Mesenchymal stem cell (in vitro differentiated cells and primary cell): ENCODE measurements around the gene FADS6.

Experiments used
- DNase-seq: peaks from one replicate; pipeline ENCODE4 v3.0.0-alpha.2; 2013
- H2AFZ ChIP-seq: one replicate; pipeline ENCODE4 v1.6.1; 2013; ENCODE audit warnings: low read depth, mild to moderate bottlenecking, control low read depth, inconsistent platforms, low read length, moderate library complexity
- H2AK5ac ChIP-seq: 2 replicates; pipeline ENCODE4 v1.6.1; 2013; ENCODE audit warnings: low read length, moderate library complexity, mild to moderate bottlenecking, inconsistent platforms; ENCODE audit not compliant: severe bottlenecking
- H2BK120ac ChIP-seq: one replicate; pipeline ENCODE4 v1.6.1; 2013; ENCODE audit warnings: low read depth, mild to moderate bottlenecking, inconsistent platforms, low read length, moderate library complexity
- H2BK12ac ChIP-seq, 2 experiments: one replicate each; pipeline ENCODE4 v1.6.1; 2013; ENCODE audit warnings: inconsistent platforms in 2 of 2, low read length in 2 of 2, mild to moderate bottlenecking in 2 of 2, moderate library complexity in 2 of 2, control low read depth in 1 of 2
- H2BK15ac ChIP-seq: one replicate; pipeline ENCODE4 v1.6.1; 2013; ENCODE audit warnings: mild to moderate bottlenecking, low read depth, inconsistent platforms; ENCODE audit not compliant: poor library complexity, severe bottlenecking
- H2BK5ac ChIP-seq: 2 replicates; pipeline ENCODE4 v1.6.1; 2013; ENCODE audit warnings: low read depth, mild to moderate bottlenecking, low read length, control low read depth, inconsistent platforms; ENCODE audit not compliant: poor library complexity, severe bottlenecking
- H3K14ac ChIP-seq, 2 experiments: one replicate each; pipeline ENCODE4 v1.6.1; 2013; ENCODE audit warnings: inconsistent platforms in 2 of 2, low read length in 2 of 2, control low read depth in 1 of 2, mild to moderate bottlenecking in 1 of 2, moderate library complexity in 1 of 2
- H3K18ac ChIP-seq, 2 experiments: one replicate each; pipeline ENCODE4 v1.6.1; 2013; ENCODE audit warnings: inconsistent platforms in 2 of 2, low read length in 2 of 2, control low read depth in 1 of 2, low read depth in 1 of 2, mild to moderate bottlenecking in 1 of 2
- H3K23ac ChIP-seq, 2 experiments: one replicate each; pipeline ENCODE4 v1.6.1; 2013; ENCODE audit warnings: inconsistent platforms in 2 of 2, low read length in 2 of 2, mild to moderate bottlenecking in 2 of 2, moderate library complexity in 2 of 2, control low read depth in 1 of 2
- H3K27ac ChIP-seq: 2 replicates; pipeline ENCODE4 v1.5.1; 2013; ENCODE audit warnings: mild to moderate bottlenecking, moderate library complexity, low read length, control low read depth, inconsistent platforms; ENCODE audit not compliant: poor library complexity, severe bottlenecking
- H3K27me3 ChIP-seq, 2 experiments: 2 replicates each; pipeline versions ENCODE4 v1.6.1 to v1.7.0; 2013; ENCODE audit warnings: low read length in 2 of 2, mild to moderate bottlenecking in 2 of 2, moderate library complexity in 2 of 2, control low read depth in 1 of 2, inconsistent platforms in 1 of 2; ENCODE audit not compliant: control insufficient read depth in 1 of 2, insufficient read depth in 1 of 2
- H3K36me3 ChIP-seq, 2 experiments: 2 replicates each; pipeline versions ENCODE4 v1.6.1 to v1.7.0; 2013; ENCODE audit warnings: low read length in 2 of 2, control low read depth in 1 of 2, inconsistent platforms in 1 of 2, low read depth in 1 of 2, mild to moderate bottlenecking in 1 of 2; ENCODE audit not compliant: insufficient read depth in 2 of 2, control insufficient read depth in 1 of 2
- H3K4ac ChIP-seq, 2 experiments: one replicate each; pipeline ENCODE4 v1.6.1; 2013; ENCODE audit warnings: inconsistent platforms in 2 of 2, low read length in 2 of 2, mild to moderate bottlenecking in 2 of 2, moderate library complexity in 2 of 2, control low read depth in 1 of 2, low read depth in 1 of 2
- H3K4me1 ChIP-seq: 2 replicates; pipeline ENCODE4 v1.6.1; 2013; ENCODE audit warnings: low read depth, low read length, control low read depth; ENCODE audit not compliant: control insufficient read depth, insufficient read depth
- H3K4me2 ChIP-seq: 2 replicates; pipeline ENCODE4 v1.6.1; 2013; ENCODE audit warnings: low read length, mild to moderate bottlenecking, inconsistent platforms; ENCODE audit not compliant: poor library complexity, severe bottlenecking
- H3K4me3 ChIP-seq, 2 experiments: 2 replicates each; pipeline versions ENCODE4 v1.5.1 to v1.7.0; 2013; ENCODE audit warnings: low read length in 2 of 2, mild to moderate bottlenecking in 2 of 2, control low read depth in 1 of 2, low read depth in 1 of 2; ENCODE audit not compliant: insufficient read depth in 1 of 2
- H3K79me1 ChIP-seq: replicated peaks from 2 replicates; pipeline ENCODE4 v1.6.1; 2013; ENCODE audit warnings: mild to moderate bottlenecking, control low read depth, low read length, inconsistent platforms; ENCODE audit not compliant: poor library complexity, severe bottlenecking
- H3K9ac ChIP-seq: 2 replicates; pipeline ENCODE4 v1.7.0; 2013; ENCODE audit warnings: mild to moderate bottlenecking, low read length, moderate library complexity
- H3K9me3 ChIP-seq: 2 replicates; pipeline ENCODE4 v1.7.0; 2013; ENCODE audit warnings: mild to moderate bottlenecking, low read length; ENCODE audit not compliant: control insufficient read depth
- H4K8ac ChIP-seq: one replicate; pipeline ENCODE4 v1.6.1; 2013; ENCODE audit warnings: inconsistent platforms, mild to moderate bottlenecking, low read length, moderate library complexity
- H4K91ac ChIP-seq: one replicate; pipeline ENCODE4 v1.6.1; 2013; ENCODE audit warnings: mild to moderate bottlenecking, low read length, inconsistent platforms
- WGBS: methylation state at CpG from one replicate; pipeline ENCODE4 v1.1.7; 2013; ENCODE audit warnings: mixed read lengths; 5-methylcytosine and 5-hydroxymethylcytosine counted together

FADS6 gene

DNA sequence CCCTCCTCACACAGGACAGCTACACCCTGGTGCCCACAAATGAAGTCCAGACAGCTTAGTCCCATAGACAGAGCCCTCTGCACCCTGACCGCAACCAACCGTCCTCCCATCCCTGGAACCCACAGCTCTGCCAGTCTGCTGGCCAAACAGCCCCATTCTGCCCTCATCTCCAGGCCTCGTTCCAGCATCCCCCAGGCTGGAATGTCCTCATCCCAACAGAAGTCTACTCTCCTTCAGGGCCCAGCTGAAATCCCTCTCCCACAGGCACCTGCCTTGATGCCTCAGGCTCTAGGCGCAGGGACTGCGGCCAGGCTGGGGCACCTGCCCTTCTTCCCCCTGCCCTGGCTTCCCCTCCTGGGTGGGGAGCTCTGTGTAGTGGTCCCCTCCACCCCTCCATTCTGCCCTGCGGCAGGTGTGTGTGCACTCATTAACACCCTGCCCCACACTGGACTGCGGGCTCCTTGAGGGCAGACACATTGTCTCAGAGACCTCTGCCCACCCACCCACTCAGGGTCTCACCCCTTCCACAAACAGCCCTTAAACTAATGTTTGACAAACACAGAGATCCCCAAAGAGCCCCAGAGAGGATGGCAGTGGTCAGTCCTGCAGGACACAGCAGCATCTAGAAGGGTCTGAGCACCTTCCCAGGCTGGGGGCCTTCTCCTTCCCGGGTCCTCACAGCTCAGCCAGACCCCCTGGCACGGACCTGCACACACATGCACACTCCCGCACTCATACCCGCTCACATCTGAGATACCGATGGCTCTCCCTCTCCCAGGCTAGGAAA is 34.6 kb downstream of the FADS6 start:
- Histone ChIP-seq H2AFZ (no peak overlapping the region), H3K27me3 (peaks cover 71 to 73% of the 10 kb centered on the region in 2 experiments), H4K8ac (no peak overlapping the region), H3K4me2 (no peak overlapping the region), H2BK5ac (no peak overlapping the region), H3K14ac (no peak overlapping the region), H3K4me3 (no peak overlapping the region), H3K4ac (no peak overlapping the region), H3K27ac (no peak overlapping the region), H3K4me1 (peaks cover 36% of the 10 kb centered on the region), H3K36me3 (peaks cover 11 to 16% of the 10 kb centered on the region in 2 experiments), H3K79me1 (no peaks in the 10 kb centered on the region), H2BK15ac (no peak overlapping the region), H3K23ac (no peak overlapping the region), H2AK5ac (no peak overlapping the region), H3K9ac (no peak overlapping the region), H4K91ac (no peak overlapping the region), H3K9me3 (no peaks in the 10 kb centered on the region), H3K18ac (no peak overlapping the region), H2BK120ac (no peak overlapping the region), H2BK12ac (no peak overlapping the region)
- no peak for DNase-seq
- 68% methylated on average over 12 of the region's 12 CpGs for WGBS

DNA sequence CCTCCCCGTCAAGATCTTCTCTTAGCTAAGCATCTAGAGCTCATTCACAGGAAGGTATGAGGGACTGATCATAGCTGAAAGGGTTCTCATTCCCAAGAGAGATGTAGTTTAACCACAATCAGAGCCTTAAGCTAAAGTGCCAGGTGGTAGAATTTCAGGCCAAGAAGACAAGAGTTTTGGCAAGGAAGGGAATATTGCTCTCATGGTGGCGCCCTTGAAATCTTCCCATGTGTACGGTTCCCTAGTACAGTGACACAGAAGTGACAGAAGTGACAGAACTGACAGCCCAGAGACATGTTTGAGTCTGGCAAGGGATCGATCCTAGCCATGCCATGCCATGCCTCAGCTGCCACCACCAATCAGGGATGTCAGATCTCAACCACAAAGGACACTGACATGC is 36.2 kb downstream of the FADS6 start:
- H2AFZ ChIP-seq = no peak overlapping the region
- no peak overlapping the region for H4K91ac ChIP-seq
- no peak overlapping the region for H4K8ac ChIP-seq
- peaks cover 85% of the 10 kb centered on the region in 2 experiments for H3K27me3 ChIP-seq
- no peak overlapping the region for H2AK5ac ChIP-seq
- 82% methylated on average over 3 of the region's 4 CpGs for WGBS
- no peaks in the 10 kb centered on the region for H3K79me1 ChIP-seq
- H3K23ac ChIP-seq = no peak overlapping the region
- no peaks in the 10 kb centered on the region for H3K9me3 ChIP-seq
- H2BK12ac ChIP-seq = no peak overlapping the region
- no peak for DNase-seq
- H3K4me2 ChIP-seq = no peak overlapping the region
- no peak overlapping the region for H2BK120ac ChIP-seq
- no peak overlapping the region for H3K9ac ChIP-seq
- no peak overlapping the region for H3K4ac ChIP-seq
- H2BK15ac ChIP-seq = no peak overlapping the region
- H3K4me1 ChIP-seq = peaks cover 34% of the 10 kb centered on the region
- H3K18ac ChIP-seq = no peak overlapping the region
- H3K36me3 ChIP-seq = no peaks in the 10 kb centered on the region
- no peak overlapping the region for H3K27ac ChIP-seq
- H3K14ac ChIP-seq = no peak overlapping the region
- H3K4me3 ChIP-seq = no peak overlapping the region
- no peak overlapping the region for H2BK5ac ChIP-seq

GRCh38 chr17:74856112-74856511 is 37.3 kb downstream of the FADS6 start:
- no peak overlapping the region for H2BK120ac ChIP-seq

DNA sequence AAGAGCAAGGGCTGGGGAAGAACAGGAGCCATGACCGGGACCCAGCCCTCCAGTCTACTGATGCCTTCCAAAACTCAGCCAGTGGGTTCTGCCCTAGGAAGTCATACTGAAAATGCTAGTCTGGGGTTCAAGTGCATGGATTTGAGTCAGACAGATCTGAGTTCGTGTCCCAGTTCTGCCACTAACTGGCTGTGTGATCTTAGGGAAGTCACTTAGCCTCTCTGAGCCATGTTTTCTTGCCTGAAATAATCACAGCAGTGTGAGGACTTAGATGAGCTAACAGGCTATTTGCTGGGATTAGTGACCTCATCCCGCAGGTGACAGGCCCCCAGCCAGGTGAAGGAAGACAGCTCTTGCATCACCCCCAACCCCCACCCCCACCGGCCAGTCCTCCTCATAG is 38.1 kb downstream of the FADS6 start:
- Histone ChIP-seq H3K4me3 (no peak overlapping the region), H4K8ac (no peak overlapping the region), H2AK5ac (no peak overlapping the region), H3K79me1 (no peaks in the 10 kb centered on the region), H3K18ac (no peak overlapping the region), H3K14ac (no peak overlapping the region), H3K27ac (no peak overlapping the region), H3K27me3 (peaks cover 87 to 88% of the 10 kb centered on the region in 2 experiments), H3K36me3 (no peaks in the 10 kb centered on the region), H4K91ac (no peak overlapping the region), H3K23ac (no peak overlapping the region), H3K9ac (no peak overlapping the region), H2BK120ac (no peak overlapping the region), H2BK15ac (no peak overlapping the region), H2BK5ac (no peak overlapping the region), H2AFZ (no peak overlapping the region), H2BK12ac (no peak overlapping the region), H3K4me2 (no peak overlapping the region), H3K4ac (no peak overlapping the region), H3K4me1 (peaks cover 18% of the 10 kb centered on the region), H3K9me3 (no peaks in the 10 kb centered on the region)
- 71% methylated on average over 4 of the region's 4 CpGs for WGBS
- DNase-seq = no peak

More at GRCh38 chr17:74856112-74856511, 37.3 kb downstream of the FADS6 start:
- WGBS = 89% methylated on average over 7 of the region's 7 CpGs
- Histone ChIP-seq H2AK5ac (no peak overlapping the region), H3K18ac (no peak overlapping the region), H2BK15ac (no peak overlapping the region), H3K4me1 (peaks cover 26% of the 10 kb centered on the region), H2BK12ac (no peak overlapping the region), H3K9me3 (no peaks in the 10 kb centered on the region), H3K36me3 (no peaks in the 10 kb centered on the region), H2AFZ (no peak overlapping the region), H3K4me2 (no peak overlapping the region), H3K27me3 (peaks cover 87 to 89% of the 10 kb centered on the region in 2 experiments), H2BK5ac (no peak overlapping the region), H3K4ac (no peak overlapping the region), H4K91ac (no peak overlapping the region), H3K9ac (no peak overlapping the region), H3K4me3 (no peak overlapping the region), H4K8ac (no peak overlapping the region), H3K14ac (no peak overlapping the region), H3K27ac (no peak overlapping the region), H3K79me1 (no peaks in the 10 kb centered on the region), H3K23ac (no peak overlapping the region)
- no peak for DNase-seq
